Heart left ventricle (tissue), 16 donors: ENCODE data around the gene ZNF446. TPM values are rescaled to one million over a fixed set of nuclear protein-coding genes. Genes with fewer than 3 reads are reported as not detected.

ENCODE experiments used
- ATAC-seq, 4 donors: fragments of 200-7000 bp; cut with Tn5 transposase; one replicate each; pipeline ENCODE4 v1.9.1; 2020 to 2022; ENCODE audit warnings: moderate library complexity in 4 of 4, mild to moderate bottlenecking in 3 of 4, moderate number of reproducible peaks in 1 of 4
- DNase-seq, 5 donors: peaks; one replicate each; pipeline ENCODE4 v3.0.0-alpha.2; 2020
- H3K27ac ChIP-seq, 12 donors: fragments of 200-600 bp; sonication (generic) in 4 of 12; one replicate each; pipeline versions ENCODE4 v1.5.0 to v1.8.0; 2016 to 2022; ENCODE audit warnings: mild to moderate bottlenecking in 2 of 12
- H3K27me3 ChIP-seq, 9 donors: fragments of 200-600 bp; sonication (generic) in 2 of 9; one replicate each; pipeline versions ENCODE4 v1.5.1 to v1.8.0; 2016 to 2022; ENCODE audit warnings: mild to moderate bottlenecking in 3 of 9
- H3K36me3 ChIP-seq, 9 donors: fragments of 200-600 bp; sonication (generic) in 2 of 9; one replicate each; pipeline versions ENCODE4 v1.5.0 to v1.8.0; 2018 to 2022; ENCODE audit warnings: mild to moderate bottlenecking in 2 of 9
- H3K4me1 ChIP-seq, 12 donors: fragments of 200-600 bp; sonication (generic) in 4 of 12; one replicate each; pipeline versions ENCODE4 v1.5.0 to v1.8.0; 2016 to 2022; ENCODE audit warnings: mild to moderate bottlenecking in 3 of 12
- H3K4me3 ChIP-seq, 12 donors: fragments of 200-600 bp; sonication (generic) in 4 of 12; one replicate each; pipeline versions ENCODE4 v1.5.0 to v1.8.0; 2017 to 2022; ENCODE audit warnings: mild to moderate bottlenecking in 9 of 12, moderate library complexity in 4 of 12
- H3K9me3 ChIP-seq, 12 donors: fragments of 200-600 bp; sonication (generic) in 4 of 12; one replicate each; pipeline versions ENCODE4 v1.5.0 to v1.8.0; 2016 to 2022; ENCODE audit warnings: mild to moderate bottlenecking in 1 of 12
- POLR2A ChIP-seq, 2 donors: fragments of 450-650 bp; IDR thresholded peaks; one replicate each; pipeline ENCODE4 v1.6.1; 2017; ENCODE audit warnings: antibody characterized with exemption in 2 of 2, mild to moderate bottlenecking in 2 of 2, moderate library complexity in 2 of 2
- WGBS, 4 donors: extraction: QIAGEN DNeasy Blood & Tissue Kit in 2 of 4; methylation state at CpG; one replicate each; pipeline versions ENCODE4 v1.1.5 to v1.1.7; 2013 to 2018; 5-methylcytosine and 5-hydroxymethylcytosine counted together
- intact Hi-C, 10 donors: fragments of 100-400 bp; cut with DNase I; formaldehyde crosslinking; loops; one replicate each; pipeline versions ENCODE4 v1.11.1 to v1.14.2; 2022
- polyA plus RNA-seq, 2 donors: library from polyadenylated mRNA; stranded (reverse); fragments of 200-250 nt; gene quantifications; one replicate each; pipeline ENCODE4 v1.2.3, GENCODE V29; 2013
- total RNA-seq, 9 donors: library from RNA; depleted of rRNA in 2 of 9; stranded (reverse); fragments of >200 nt in 2 of 9; fragmentation: NEBNext Ultra II Directional in 3 of 9; extraction: Animal tissue kit (Norgen Biotek cat#: 25700) in 3 of 9; gene quantifications; one replicate each; pipeline versions ENCODE4 v1.1.0 to v1.2.4, GENCODE V29; 2016 to 2023
- TF ChIP-seq, protein P1 (sequence below), 12 donors: fragments of 200-600 bp; sonication (generic) in 4 of 12; IDR thresholded peaks; one replicate each; pipeline versions ENCODE4 v1.5.0 to v1.8.0; 2018 to 2022; ENCODE audit warnings: antibody characterized with exemption in 12 of 12, mild to moderate bottlenecking in 5 of 12
- donor health status: ischemic (EF 13 %, LVEDD 7.1; RV severe dilation, severe dysfunction).
- donor health status: healthy with polysubstance abuse.
- donor health status: DM: no; HTN: yes; CAD: no.
- donor health status: DM: no; HTN: no; CAD: no.
- donor health status: ischemic (EF 25% LVEDD 6.9; RV normal size, moderate dysfunction).
- donor health status: ischemic (EF 25% LVEDD 5.7; RV mildly dilated, moderate dysfunction).
- donor health status: healthy.
- donor health status: DM: yes; HTN: yes; CAD: no.
- donor health status: ischemic (EF 35%, LVEDD 5.7; RV mildly dilated, moderate dysfunction).
- donor health status: nonischemic (EF 11% LVEDD 7.7; RV severe dilation, severe dysfunction).
- donor health status: DM: yes; HTN: yes; CAD: no.
- donor health status: PGD.
- donor health status: ischemic (EF 29% LVEDD 5.4; RV normal size, mild dysfunction).
- donor health status: nonischemic (EF 23%, LVEDD 6.1; RV moderate dilation, normal function).

ZNF446 gene
- total and polyA plus RNA-seq, 11 donors = 4.3 to 9.3 (median 6.0) TPM

DNA sequence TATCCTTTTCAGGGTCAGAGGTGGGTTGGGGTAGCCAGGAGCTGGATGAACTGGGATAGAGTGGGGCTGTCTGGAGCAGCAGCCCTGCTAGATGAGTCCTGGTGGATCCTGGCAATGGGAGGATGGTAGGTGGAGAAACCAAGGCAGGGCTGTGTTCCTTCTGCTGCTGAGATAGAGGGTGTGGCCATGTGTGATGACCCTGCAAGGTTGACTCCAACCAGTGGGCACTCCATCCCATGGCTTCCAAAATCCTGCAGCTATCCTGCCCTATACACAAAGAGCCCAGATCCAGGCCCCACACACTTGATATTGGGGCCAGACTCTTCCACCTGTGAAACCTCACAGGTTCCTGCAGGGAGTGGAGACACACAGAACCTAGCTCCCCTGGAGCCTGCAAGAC, 2.4 kb upstream of the ZNF446 start:
- no peaks in the 10 kb centered on the region for H3K9me3 ChIP-seq
- ATAC-seq (no peak), DNase-seq (no peak)
- no peak overlapping the region for H3K27ac ChIP-seq
- no peak overlapping the region for H3K4me3 ChIP-seq
- TF ChIP-seq, protein P1, sequence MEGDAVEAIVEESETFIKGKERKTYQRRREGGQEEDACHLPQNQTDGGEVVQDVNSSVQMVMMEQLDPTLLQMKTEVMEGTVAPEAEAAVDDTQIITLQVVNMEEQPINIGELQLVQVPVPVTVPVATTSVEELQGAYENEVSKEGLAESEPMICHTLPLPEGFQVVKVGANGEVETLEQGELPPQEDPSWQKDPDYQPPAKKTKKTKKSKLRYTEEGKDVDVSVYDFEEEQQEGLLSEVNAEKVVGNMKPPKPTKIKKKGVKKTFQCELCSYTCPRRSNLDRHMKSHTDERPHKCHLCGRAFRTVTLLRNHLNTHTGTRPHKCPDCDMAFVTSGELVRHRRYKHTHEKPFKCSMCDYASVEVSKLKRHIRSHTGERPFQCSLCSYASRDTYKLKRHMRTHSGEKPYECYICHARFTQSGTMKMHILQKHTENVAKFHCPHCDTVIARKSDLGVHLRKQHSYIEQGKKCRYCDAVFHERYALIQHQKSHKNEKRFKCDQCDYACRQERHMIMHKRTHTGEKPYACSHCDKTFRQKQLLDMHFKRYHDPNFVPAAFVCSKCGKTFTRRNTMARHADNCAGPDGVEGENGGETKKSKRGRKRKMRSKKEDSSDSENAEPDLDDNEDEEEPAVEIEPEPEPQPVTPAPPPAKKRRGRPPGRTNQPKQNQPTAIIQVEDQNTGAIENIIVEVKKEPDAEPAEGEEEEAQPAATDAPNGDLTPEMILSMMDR (IDR thresholded peaks at IDR 0.05) = no peak
- TF ChIP-seq POLR2A (IDR thresholded peaks at IDR 0.05) = no peak
- peaks cover 0 to 44% (median 34%) of the 10 kb centered on the region in 9 donors for H3K36me3 ChIP-seq
- peaks cover 0 to 25% (median 14%) of the 10 kb centered on the region in 12 donors for H3K4me1 ChIP-seq
- intact Hi-C loops = no loop called here
- no peaks in the 10 kb centered on the region for H3K27me3 ChIP-seq

DNA sequence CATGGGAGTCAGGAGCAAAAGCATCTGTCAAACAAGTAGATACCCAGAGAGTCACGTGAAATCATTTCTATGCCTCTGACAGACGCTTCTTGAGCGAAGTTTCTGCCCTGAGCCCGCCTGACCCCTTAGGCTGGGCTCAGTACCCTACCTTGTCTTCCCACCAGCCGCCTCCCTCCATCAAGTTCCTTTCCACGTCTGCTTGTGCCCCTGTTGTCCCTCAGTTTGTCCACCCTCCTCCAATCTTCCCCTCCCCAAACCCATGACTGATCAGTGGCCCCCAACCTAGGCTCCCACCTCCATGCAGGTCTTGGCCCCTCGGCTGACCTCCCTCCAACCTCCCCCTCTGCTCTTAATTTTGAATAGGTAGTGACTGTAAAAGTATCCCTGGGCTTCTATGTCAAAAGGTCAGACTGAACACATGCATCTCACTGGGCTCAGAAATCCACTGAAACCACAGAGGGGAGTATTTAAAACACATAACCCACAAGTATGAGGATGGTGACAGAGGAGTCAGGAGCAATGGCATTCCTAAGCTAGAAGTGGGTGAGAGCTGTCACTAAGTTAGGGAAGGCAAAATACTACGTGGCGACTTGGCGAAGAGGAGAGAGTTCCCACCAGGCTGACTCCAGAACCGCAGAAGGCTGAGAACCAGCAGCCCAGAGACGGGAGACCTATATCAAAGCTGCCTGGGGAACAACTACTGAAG, 1.7 kb upstream of the ZNF446 start:
- TF ChIP-seq POLR2A (IDR thresholded peaks at IDR 0.05) = no peak
- TF ChIP-seq, protein P1 (IDR thresholded peaks at IDR 0.05) = no peak
- H3K27ac ChIP-seq = peak overlapping the region in 1 of 12 donors; percentile 93
- H3K4me1 ChIP-seq = peaks cover 0 to 25% (median 14%) of the 10 kb centered on the region in 12 donors
- H3K36me3 ChIP-seq = peaks cover 0 to 45% (median 34%) of the 10 kb centered on the region in 9 donors
- H3K4me3 ChIP-seq = no peak overlapping the region
- no peaks in the 10 kb centered on the region for H3K9me3 ChIP-seq
- H3K27me3 ChIP-seq = no peaks in the 10 kb centered on the region
- DNase-seq (no peak), ATAC-seq (no peak)
- intact Hi-C loops = no loop called here
- 84 to 92% (median 88%) methylated on average over 12 of the region's 12 CpGs for WGBS, 4 donors

DNA sequence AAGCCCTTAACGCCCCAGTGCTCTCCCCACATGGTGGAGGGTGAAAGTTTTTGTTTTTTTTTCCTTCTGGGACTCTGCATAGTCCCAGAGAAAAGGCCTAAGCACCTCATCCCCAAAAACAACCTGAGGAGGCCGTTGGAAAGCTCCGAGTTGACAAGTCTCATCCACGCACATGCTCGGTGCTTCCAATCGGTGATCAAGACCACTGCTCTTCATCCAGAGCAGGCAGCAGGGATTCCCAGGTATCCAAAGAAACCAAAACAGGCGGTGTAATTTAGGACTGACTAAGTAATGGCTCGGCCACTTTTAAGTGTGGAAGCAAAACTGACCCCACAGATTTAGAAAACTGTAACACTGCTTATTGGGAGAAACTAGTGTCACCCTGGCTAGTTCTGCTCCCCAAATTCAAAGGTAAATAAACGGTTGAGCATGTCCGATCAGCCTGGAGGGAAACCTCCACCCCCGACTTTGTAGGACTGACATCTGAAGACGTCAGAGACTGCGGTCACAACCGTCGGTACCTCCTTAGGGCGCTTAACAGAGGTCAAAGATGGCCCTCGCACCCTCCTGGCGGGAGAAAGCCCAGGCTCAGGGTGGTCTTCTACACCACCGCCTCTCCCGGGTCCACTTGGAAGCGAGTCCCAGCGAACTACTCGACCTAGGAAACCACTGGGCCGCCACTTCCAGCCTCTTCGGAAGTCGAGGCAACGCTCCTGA, 997 bp upstream of the ZNF446 start:
- DNase-seq (no peak), ATAC-seq (no peak)
- Histone ChIP-seq H3K27me3 (no peaks in the 10 kb centered on the region), H3K27ac (peak overlapping the region; percentile 65 to 93 (median 90)), H3K36me3 (peaks cover 0 to 41% (median 31%) of the 10 kb centered on the region in 9 donors), H3K4me1 (peaks cover 0 to 25% (median 14%) of the 10 kb centered on the region in 12 donors), H3K9me3 (no peaks in the 10 kb centered on the region), H3K4me3 (peak overlapping the region; percentile 36 to 87 (median 72))
- TF ChIP-seq POLR2A (IDR thresholded peaks at IDR 0.05) = no peak
- TF ChIP-seq, protein P1 (IDR thresholded peaks at IDR 0.05) = no peak
- intact Hi-C loops = no loop called here
- 23 to 25% (median 24%) methylated on average over 27 of the region's 27 CpGs for WGBS, 4 donors

DNA sequence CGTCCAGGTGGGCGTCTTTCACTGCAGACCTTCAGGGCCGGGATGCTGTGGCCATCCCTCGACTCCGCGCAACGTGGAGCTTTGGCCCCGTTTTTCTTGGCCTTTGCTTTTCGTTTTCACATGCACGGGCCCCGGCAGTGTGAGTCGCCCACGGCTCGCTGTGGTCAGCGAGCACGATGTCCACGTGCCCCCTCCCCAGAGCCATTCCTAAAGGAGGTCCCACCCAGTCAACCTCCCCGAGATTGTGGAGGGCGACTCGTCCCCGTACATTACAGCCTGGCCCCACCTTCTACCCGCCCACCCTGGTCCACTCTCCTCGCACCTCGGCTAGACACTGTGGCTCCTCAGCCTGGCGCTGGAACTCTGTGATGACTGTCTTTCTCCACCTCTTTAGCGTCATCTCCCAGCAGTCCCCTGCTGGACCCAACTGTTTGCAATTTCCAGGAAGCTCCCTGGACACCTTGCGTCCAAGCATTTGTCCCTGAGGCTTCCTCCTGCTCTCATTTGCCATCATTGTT, 405 bp downstream of the ZNF446 start:
- WGBS, 4 donors = 2 to 3% (median 2%) methylated on average over 26 to 27 of the region's 27 CpGs
- TF ChIP-seq POLR2A (IDR thresholded peaks at IDR 0.05) = no peak
- TF ChIP-seq, protein P1 (IDR thresholded peaks at IDR 0.05) = no peak
- Histone ChIP-seq H3K27me3 (no peaks in the 10 kb centered on the region), H3K4me1 (peaks cover 0 to 25% (median 14%) of the 10 kb centered on the region in 12 donors), H3K4me3 (peak overlapping the region; percentile 36 to 87 (median 72)), H3K27ac (peak overlapping the region; percentile 65 to 93 (median 90)), H3K9me3 (no peaks in the 10 kb centered on the region), H3K36me3 (peaks cover 0 to 46% (median 31%) of the 10 kb centered on the region in 9 donors)
- ATAC-seq (peak in 2 of 4 donors; percentile 5 to 12), DNase-seq (peak in 2 of 5 donors; percentile 43 to 64)
- intact Hi-C loops = loop anchor here in 2 of 10 donors (1.0 kb wide), 1 partner anchor 23 kb away; no protein-coding TSS in a partner anchor
